Adrenal gland (tissue), 19 donors: ENCODE measurements around the gene ANKLE2. TPM values are rescaled to one million over a fixed set of nuclear protein-coding genes. Genes with fewer than 3 reads are reported as not detected.
A peak's percentile ranks its signal among the peaks of the same experiment; 100 is the strongest.
"Not testable (repeated sequence)": the region's sequence is repeated elsewhere in the genome, so short reads cannot be mapped to it uniquely, and the experiment has no call there.

Experiments used
- DNase-seq, 7 donors: peaks; one replicate each; pipeline ENCODE4 v3.0.0-alpha.2; 2019 to 2020
- H3K27ac ChIP-seq, 5 donors: fragments of 200-600 bp; sonication (generic) in 4 of 5; 1 replicate in 3 of 5; 2 replicates in 2 of 5; pipeline versions ENCODE4 v1.5.1 to v1.8.0; 2016 to 2020; ENCODE audit warnings: mild to moderate bottlenecking in 1 of 5
- H3K27me3 ChIP-seq: fragments of 200-600 bp; 2 replicates; pipeline ENCODE4 v1.8.0; 2021
- H3K36me3 ChIP-seq, 2 donors: fragments of 200-600 bp; replicated peaks in 1 of 2; 1 replicate in 1 of 2; 2 replicates in 1 of 2; pipeline versions ENCODE4 v1.5.1 to v1.8.0; 2018 to 2022
- H3K4me1 ChIP-seq, 2 donors: fragments of 200-600 bp; replicated peaks in 1 of 2; 1 replicate in 1 of 2; 2 replicates in 1 of 2; pipeline versions ENCODE4 v1.5.1 to v1.8.0; 2018 to 2021
- H3K4me3 ChIP-seq, 4 donors: fragments of 200-600 bp; sonication (generic) in 3 of 4; one replicate each; pipeline ENCODE4 v1.5.1; 2016 to 2018
- H3K9me3 ChIP-seq, 3 donors: fragments of 200-600 bp; sonication (generic) in 1 of 3; replicated peaks in 1 of 3; 1 replicate in 2 of 3; 2 replicates in 1 of 3; pipeline versions ENCODE4 v1.5.1 to v1.8.0; 2016 to 2021
- CTCF ChIP-seq, 6 experiments: fragments of 450-650 bp in 4 of 6; fragments of 200-600 bp in 2 of 6; sonication (generic) in 1 of 6; IDR thresholded peaks; 1 replicate in 5 of 6; 2 replicates in 1 of 6; pipeline versions ENCODE4 v1.5.1 to v1.8.0; 2016 to 2021; ENCODE audit warnings: antibody characterized with exemption in 6 of 6, mild to moderate bottlenecking in 2 of 6, moderate library complexity in 1 of 6
- POLR2A ChIP-seq, 2 donors: fragments of 450-650 bp; IDR thresholded peaks; one replicate each; pipeline ENCODE4 v1.6.1; 2017; ENCODE audit warnings: antibody characterized with exemption in 2 of 2, mild to moderate bottlenecking in 2 of 2, moderate library complexity in 1 of 2
- WGBS, 4 donors: extraction: QIAGEN DNeasy Blood & Tissue Kit in 2 of 4; methylation state at CpG; one replicate each; pipeline versions ENCODE4 v1.1.5 to v1.1.7; 2013 to 2017; 5-methylcytosine and 5-hydroxymethylcytosine counted together
- intact Hi-C, 2 donors: fragments of 100-400 bp; cut with DNase I; formaldehyde crosslinking; loops; one replicate each; pipeline versions ENCODE4 v1.14.1 to v1.15.0; 2022 to 2023
- long read RNA-seq, 10 donors: library from polyadenylated mRNA in 3 of 10; unstranded in 2 of 10; stranded (forward) in 1 of 10; transcript quantifications; one replicate each; pipeline ENCODE4 v2.0.0 and lab custom pipeline, GENCODE V29; 2021 to 2026
- polyA plus RNA-seq, 3 donors: library from polyadenylated mRNA; stranded (reverse); fragments of 200-250 nt in 2 of 3; fragments of 350-450 nt in 1 of 3; fragmentation: Illumina TruSeq in 1 of 3; extraction: RNeasy Lipid Tissue Mini Kit (QIAGEN cat#74804) in 1 of 3; gene quantifications; one replicate each; pipeline ENCODE4 v1.2.3, GENCODE V29; 2013 to 2014
- total RNA-seq, 9 donors: library from RNA; depleted of rRNA in 4 of 9; stranded (reverse); fragments of >200 nt in 4 of 9; fragments of 120-200 nt in 1 of 9; fragmentation: NEBNext Ultra II Directional in 1 of 9; extraction: Animal tissue kit (Norgen Biotek cat#: 25700) in 1 of 9; gene quantifications; one replicate each; pipeline versions ENCODE4 v1.1.0 to v1.2.4, GENCODE V29; 2013 to 2023
- donor health status: healthy with polysubstance abuse.
- donor health status: Bipolar disorder and iron deficiency.
- donor health status: DM: yes; HTN: yes; CAD: no.
- donor health status: DM: no; HTN: no; CAD: no.
- donor health status: DM: no; HTN: no; CAD: no.
- donor health status: DM: yes; HTN: yes; CAD: no.

The ANKLE2 gene
- 10 to 100 TPM; 43.6 to 76.1 (median 60.9) TPM for total RNA-seq
- 10 to 100 TPM; 53.3 to 70.5 (median 56.6) TPM for polyA plus RNA-seq
- long read RNA-seq, donor 1, full-length matches to known transcripts = 9 of 20 reads
- long read RNA-seq, donor 1, partial matches to known transcripts = 11 of 20 reads
- long read RNA-seq, donor 1, other reads (novel, unspliced or antisense) = 0 of 20 reads
- long read RNA-seq, donor 2, full-length matches to known transcripts = 5 of 11 reads
- long read RNA-seq, donor 2, partial matches to known transcripts = 6 of 11 reads
- long read RNA-seq, donor 2, other reads (novel, unspliced or antisense) = 0 of 11 reads
- long read RNA-seq, donor 3, full-length matches to known transcripts = 12 of 12 reads
- long read RNA-seq, donor 3, partial matches to known transcripts = 0 of 12 reads
- long read RNA-seq, donor 3, other reads (novel, unspliced or antisense) = 0 of 12 reads
- long read RNA-seq, donor 4, full-length matches to known transcripts = 7 of 15 reads
- long read RNA-seq, donor 4, partial matches to known transcripts = 3 of 15 reads
- long read RNA-seq, donor 4, other reads (novel, unspliced or antisense) = 5 of 15 reads
- long read RNA-seq, donor 5, full-length matches to known transcripts = 142 of 199 reads
- long read RNA-seq, donor 5, partial matches to known transcripts = 10 of 199 reads
- long read RNA-seq, donor 5, other reads (novel, unspliced or antisense) = 47 of 199 reads
- long read RNA-seq, donor 6, full-length matches to known transcripts = 3 of 9 reads
- long read RNA-seq, donor 6, partial matches to known transcripts = 2 of 9 reads
- long read RNA-seq, donor 6, other reads (novel, unspliced or antisense) = 4 of 9 reads
- long read RNA-seq, donor 7, full-length matches to known transcripts = 3 of 3 reads
- long read RNA-seq, donor 7, partial matches to known transcripts = 0 of 3 reads
- long read RNA-seq, donor 7, other reads (novel, unspliced or antisense) = 0 of 3 reads
- long read RNA-seq, donor 8, full-length matches to known transcripts = 10 of 22 reads
- long read RNA-seq, donor 8, partial matches to known transcripts = 12 of 22 reads
- long read RNA-seq, donor 8, other reads (novel, unspliced or antisense) = 0 of 22 reads
- long read RNA-seq, donor 9, full-length matches to known transcripts = 5 of 5 reads
- long read RNA-seq, donor 9, partial matches to known transcripts = 0 of 5 reads
- long read RNA-seq, donor 9, other reads (novel, unspliced or antisense) = 0 of 5 reads
- long read RNA-seq, donor 10, full-length matches to known transcripts = 6 of 6 reads
- long read RNA-seq, donor 10, partial matches to known transcripts = 0 of 6 reads
- long read RNA-seq, donor 10, other reads (novel, unspliced or antisense) = 0 of 6 reads

DNA sequence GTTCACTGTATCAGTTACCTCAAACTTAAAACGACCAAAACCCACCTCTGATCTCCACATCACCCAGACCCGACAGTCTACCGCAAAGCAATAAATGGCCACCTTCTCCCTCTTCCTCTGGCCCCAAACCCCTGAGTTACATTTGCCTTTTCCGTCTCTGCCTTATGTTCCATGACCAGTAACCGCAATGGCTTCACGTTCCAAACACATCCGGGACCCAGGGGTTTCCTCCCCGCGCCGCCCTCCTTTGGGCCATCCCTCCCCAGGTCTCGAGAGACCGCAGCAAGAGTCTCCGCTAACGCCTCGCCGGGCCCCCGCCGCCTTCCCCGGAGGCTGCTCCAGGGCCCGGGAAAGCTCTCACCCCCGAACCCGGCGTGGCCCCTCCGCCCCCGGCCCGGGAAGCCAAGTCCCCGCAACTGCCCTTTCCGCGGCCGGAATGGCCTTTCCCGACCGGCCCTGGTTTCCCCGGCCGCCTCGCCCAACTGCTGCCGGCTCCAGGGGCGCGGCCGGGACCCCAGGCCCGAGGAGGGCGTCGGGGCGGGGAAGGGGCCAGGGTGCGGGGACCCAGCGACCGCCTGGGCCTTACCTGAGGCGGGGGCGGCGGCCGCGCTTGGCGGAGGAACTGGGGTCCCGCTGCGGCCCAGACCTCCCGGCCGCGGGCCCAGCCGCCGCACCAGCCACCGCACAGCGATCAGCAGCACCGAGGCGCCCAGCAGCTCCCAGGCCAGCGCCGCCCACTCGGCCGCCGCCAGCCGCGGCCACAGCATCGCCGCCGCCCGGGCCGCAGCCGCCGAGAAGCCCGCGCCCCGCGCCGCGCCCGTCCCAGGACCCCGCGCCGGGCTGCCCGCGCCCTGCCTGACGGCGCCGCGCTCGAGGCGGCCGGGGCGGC, at the start of gene ANKLE2:
Gene ANKLE2 (minus strand): TSS at position 801 of the 889 bp plus-strand sequence. CDS start 34 bp downstream, at position 767.
- Histone ChIP-seq H3K27me3 (no peaks in the 10 kb centered on the region), H3K36me3 (peaks cover 0 to 12% of the 10 kb centered on the region in 2 donors), H3K27ac (peak within 1 kb of the TSS; percentile 90 to 99 (median 97)), H3K4me3 (peak within 1 kb of the TSS; percentile 41 to 99 (median 58)), H3K9me3 (no peaks in the 10 kb centered on the region), H3K4me1 (peaks cover 12 to 25% of the 10 kb centered on the region in 2 donors)
- peak; percentile 48 to 79 (median 70) for DNase-seq
- WGBS, 4 donors = 0 to 1% (median 1%) methylated on average over 15 to 93 of the region's 97 CpGs
- intact Hi-C loops = no loop called here
- TF ChIP-seq POLR2A (IDR thresholded peaks at IDR 0.05) = no peak
- no peak for TF ChIP-seq CTCF (IDR thresholded peaks at IDR 0.05)

- DNase-seq = peak; percentile 40 to 82 (median 67)
- not testable (repeated sequence) for H3K27me3 ChIP-seq
- peak; percentile 26 to 61 (median 44) for TF ChIP-seq CTCF (IDR thresholded peaks at IDR 0.05)
Observed at GRCh38 chr12:132809391-132809790, 47.8 kb upstream of the ANKLE2 start.

GRCh38 chr12:132807295-132808092, 45.9 kb upstream of the ANKLE2 start:
- Histone ChIP-seq H3K27ac (no peak overlapping the region), H3K36me3 (peaks cover 0 to 70% of the 10 kb centered on the region in 2 donors), H3K4me3 (no peak overlapping the region), H3K27me3 (no peaks in the 10 kb centered on the region), H3K4me1 (no peaks in the 10 kb centered on the region), H3K9me3 (no peaks in the 10 kb centered on the region)
- intact Hi-C loops = no loop called here
- TF ChIP-seq CTCF (IDR thresholded peaks at IDR 0.05) = no peak
- TF ChIP-seq POLR2A (IDR thresholded peaks at IDR 0.05) = no peak
- 76 to 88% (median 83%) methylated on average over 11 to 25 of the region's 25 CpGs for WGBS, 4 donors
- DNase-seq = no peak

More at GRCh38 chr12:132809391-132809790, 47.8 kb upstream of the ANKLE2 start:
- intact Hi-C loops, H3K4me3 ChIP-seq, H3K4me1 ChIP-seq, H3K27ac ChIP-seq, H3K9me3 ChIP-seq: not testable (repeated sequence)
- peaks cover 0 to 70% of the 10 kb centered on the region in 2 donors for H3K36me3 ChIP-seq
- WGBS, 4 donors = 50 to 71% (median 62%) methylated on average over 8 to 13 of the region's 13 CpGs
